ENCODE measurements around the gene FSIP1.
A peak's percentile ranks its signal among the peaks of the same experiment; 100 is the strongest.

The FSIP1 gene

DNA sequence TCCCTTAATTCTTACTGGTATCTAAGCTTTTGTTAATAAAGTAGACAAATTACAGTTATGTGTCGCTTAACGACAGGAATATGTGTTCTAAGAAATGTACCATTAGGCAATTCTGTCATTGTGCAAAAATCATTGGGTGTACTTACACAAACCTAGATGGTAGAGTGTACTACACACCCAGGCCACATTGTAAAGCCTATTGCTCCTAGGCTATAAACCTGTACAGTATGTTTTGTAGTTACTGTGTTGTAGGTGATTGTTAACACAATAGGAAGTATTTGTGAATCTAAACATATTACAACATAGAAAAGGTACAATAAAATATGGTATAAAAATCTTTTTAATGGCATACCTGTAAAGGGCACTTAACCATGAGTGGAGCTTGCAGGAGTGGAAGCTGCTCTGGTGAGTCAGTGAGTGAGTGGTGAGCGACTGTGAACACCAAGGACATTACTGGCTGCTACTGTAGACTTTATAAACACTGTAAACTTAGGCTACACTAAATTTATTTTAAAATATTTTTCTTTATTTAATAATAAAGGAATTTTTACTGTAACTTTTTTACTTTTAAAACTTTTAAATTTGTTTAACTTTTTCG is 47.4 kb downstream of the FSIP1 start:
- no peak overlapping the region for H3K4me3 ChIP-seq (ENCODE audit: low read depth, low read length)
- no peak for DNase-seq (ENCODE audit: low read depth)

GRCh38 chr15:39731266-39731665 is 51.4 kb downstream of the FSIP1 start:
- no peak overlapping the region for H3K4me3 ChIP-seq (ENCODE audit: low read depth, low read length)
- no peak for DNase-seq (ENCODE audit: low read depth)

GRCh38 chr15:39730552-39730951 is 52.1 kb downstream of the FSIP1 start:
- no peak overlapping the region for H3K4me3 ChIP-seq (ENCODE audit: low read depth, low read length)
- no peak for DNase-seq (ENCODE audit: low read depth)

- no peak overlapping the region for H3K4me3 ChIP-seq (ENCODE audit: low read depth, low read length)
- DNase-seq (ENCODE audit: low read depth), result no peak
Observed at GRCh38 chr15:39729500-39729899, 53.1 kb downstream of the FSIP1 start.

DNA sequence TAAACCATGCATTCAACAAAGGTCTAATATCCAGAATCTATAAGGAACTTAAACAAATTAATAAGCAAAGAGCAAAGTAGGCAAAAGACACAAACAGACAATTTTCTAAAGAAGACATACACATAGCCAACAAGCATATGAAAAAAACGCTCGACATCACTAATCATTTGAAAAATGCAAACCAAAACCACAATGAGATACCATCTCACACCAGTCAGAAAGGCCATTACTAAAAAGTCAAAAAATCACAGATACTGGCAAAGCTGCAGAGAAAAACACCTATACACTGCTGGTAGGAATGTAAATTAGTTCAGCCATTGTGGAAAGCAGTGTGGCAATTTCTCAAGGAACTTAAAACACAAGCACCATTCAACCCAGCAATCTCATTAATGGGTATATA is 53.8 kb downstream of the FSIP1 start:
- no peak overlapping the region for H3K4me3 ChIP-seq (ENCODE audit: low read depth, low read length)
- no peak for DNase-seq (ENCODE audit: low read depth)

DNA sequence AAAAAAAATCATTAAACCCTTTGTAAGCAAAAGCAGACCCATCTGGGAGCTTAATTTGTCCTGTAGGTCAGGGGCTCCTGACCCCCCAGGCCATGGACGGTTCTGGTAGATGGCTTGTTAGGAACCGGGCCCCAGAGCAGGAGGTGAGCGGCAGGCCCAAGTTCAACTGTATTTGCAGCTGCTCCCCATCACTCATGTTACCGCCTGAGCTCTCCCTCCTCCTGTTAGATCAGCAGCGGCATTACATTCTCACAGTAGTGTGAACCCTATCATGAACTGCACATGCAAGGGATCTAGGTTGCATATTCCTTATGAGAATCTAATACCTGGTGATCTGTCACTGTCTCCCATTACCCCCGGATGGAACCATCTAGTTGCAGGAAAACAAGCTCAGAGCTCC is 60.7 kb downstream of the FSIP1 start:
- H3K4me3 ChIP-seq (ENCODE audit: low read depth, low read length), result no peak overlapping the region
- no peak for DNase-seq (ENCODE audit: low read depth)

DNA sequence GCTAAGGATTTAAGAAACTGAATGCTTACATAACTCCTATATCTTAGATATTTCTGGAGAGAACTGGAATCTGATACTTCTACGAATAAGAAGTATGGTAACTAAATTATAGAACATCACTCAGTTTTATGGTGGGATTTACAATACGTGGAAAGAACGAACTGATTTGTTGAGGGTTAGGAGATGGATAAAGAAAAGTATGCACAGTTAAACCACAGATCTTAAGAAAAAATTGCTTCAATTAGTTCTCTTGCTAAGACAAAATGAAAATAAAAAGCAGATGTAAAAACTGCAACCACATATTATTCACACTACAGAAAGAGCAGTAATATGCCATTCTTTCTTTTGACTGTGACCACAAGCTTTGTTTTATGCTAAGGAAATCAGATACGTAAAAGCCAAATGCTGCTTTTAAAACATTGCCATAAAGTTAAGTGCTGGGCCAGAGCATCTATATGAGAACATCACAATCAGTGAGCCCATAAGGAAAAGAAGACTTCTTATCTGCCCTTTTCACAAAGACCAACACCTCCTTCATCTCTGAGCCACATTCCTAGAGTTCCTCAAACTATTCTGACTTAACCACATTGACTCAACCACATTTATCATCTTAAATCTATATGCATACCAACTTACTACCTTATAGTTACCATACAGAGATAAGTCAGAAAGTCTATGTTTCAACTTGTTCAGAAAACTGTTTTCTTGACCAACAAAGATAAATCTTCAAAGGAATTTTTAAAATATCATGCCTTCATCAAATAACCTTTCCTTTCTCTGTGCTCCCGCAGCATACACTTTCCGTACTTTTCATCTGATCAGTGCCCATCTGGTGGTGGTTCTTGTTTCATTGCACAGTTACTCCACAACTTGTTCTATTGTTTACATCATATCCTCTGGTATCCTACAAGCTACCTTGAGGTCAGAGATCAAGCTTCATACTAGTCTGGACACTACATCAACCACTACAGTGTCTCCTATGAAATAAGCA is 61.7 kb downstream of the FSIP1 start:
- no peak overlapping the region for H3K4me3 ChIP-seq (ENCODE audit: low read depth, low read length)
- peak; percentile 26 for DNase-seq (ENCODE audit: low read depth)

GRCh38 chr15:39720081-39720480 is 62.6 kb downstream of the FSIP1 start:
- DNase-seq (ENCODE audit: low read depth), result no peak
- H3K4me3 ChIP-seq (ENCODE audit: low read depth, low read length), result no peak overlapping the region

DNA sequence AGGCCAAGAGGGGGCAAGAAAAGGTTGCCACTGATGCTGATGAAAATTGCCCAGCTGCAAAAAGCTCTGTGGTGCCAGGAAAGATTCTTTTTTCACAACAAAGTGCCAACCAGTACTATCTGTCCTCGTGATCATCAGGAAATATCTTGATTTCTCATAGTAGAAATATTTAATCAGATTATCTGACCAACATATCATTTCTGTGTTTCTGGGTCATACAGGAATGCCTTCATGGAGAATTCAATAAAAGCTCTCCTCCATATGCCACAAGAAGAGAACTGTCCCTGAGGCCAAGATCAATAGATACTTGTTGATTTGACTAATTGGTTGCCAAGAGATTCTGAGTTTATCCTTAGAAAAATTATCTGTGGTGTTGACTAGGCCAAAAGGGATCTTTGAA is 63.5 kb downstream of the FSIP1 start:
- no peak overlapping the region for H3K4me3 ChIP-seq (ENCODE audit: low read depth, low read length)
- no peak for DNase-seq (ENCODE audit: low read depth)

- no peak overlapping the region for H3K4me3 ChIP-seq (ENCODE audit: low read depth, low read length)
- DNase-seq (ENCODE audit: low read depth), result no peak
Observed at GRCh38 chr15:39717134-39717533, 65.5 kb downstream of the FSIP1 start.

DNA sequence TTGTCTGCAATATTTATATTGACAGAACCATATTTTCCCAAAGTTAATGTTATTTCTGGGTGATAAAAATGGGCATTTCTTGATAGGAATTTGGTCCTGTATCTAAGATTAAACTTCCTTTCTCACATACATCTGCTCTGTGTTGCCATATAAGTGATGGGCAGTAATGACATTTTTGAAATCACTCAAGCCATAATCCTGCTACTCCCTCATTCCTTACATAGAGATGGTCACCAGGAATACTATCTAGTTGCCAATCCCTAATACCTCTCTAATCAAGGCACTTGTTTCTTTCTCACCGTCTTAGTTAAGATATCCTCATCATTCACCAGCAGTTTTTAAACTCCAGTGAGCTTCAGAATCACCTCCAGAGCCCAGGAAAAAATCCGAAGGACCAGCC is 68.4 kb downstream of the FSIP1 start:
- no peak for DNase-seq (ENCODE audit: low read depth)
- no peak overlapping the region for H3K4me3 ChIP-seq (ENCODE audit: low read depth, low read length)

DNA sequence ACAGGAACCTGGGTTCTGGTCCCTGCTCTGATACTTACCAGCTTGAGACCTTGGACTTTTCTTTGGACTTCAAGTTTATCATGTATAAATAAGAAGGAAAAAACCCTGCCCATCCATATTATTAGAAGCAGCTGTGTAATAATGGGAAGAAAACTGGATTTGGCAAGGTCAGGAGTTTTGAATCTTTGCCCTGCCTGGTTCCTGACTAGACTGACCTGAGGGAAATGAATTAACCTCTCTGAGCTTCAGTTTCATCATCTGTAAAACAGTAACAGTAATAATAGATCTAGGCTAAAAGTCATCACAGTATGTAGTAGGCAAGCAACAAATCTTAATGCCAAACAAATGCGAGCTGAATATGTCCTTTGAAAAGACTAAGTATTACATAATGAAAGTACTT is 68.8 kb downstream of the FSIP1 start:
- no peak overlapping the region for H3K4me3 ChIP-seq (ENCODE audit: low read depth, low read length)
- DNase-seq (ENCODE audit: low read depth), result no peak

- no peak for DNase-seq (ENCODE audit: low read depth)
- H3K4me3 ChIP-seq (ENCODE audit: low read depth, low read length), result no peak overlapping the region
Observed at GRCh38 chr15:39710681-39711080, 72.0 kb downstream of the FSIP1 start.

GRCh38 chr15:39709941-39710340 is 72.7 kb downstream of the FSIP1 start:
- no peak for DNase-seq (ENCODE audit: low read depth)
- no peak overlapping the region for H3K4me3 ChIP-seq (ENCODE audit: low read depth, low read length)

GRCh38 chr15:39706206-39706605 is 76.4 kb downstream of the FSIP1 start:
- H3K4me3 ChIP-seq (ENCODE audit: low read depth, low read length), result no peak overlapping the region
- no peak for DNase-seq (ENCODE audit: low read depth)

GRCh38 chr15:39704689-39705088 is 78.0 kb downstream of the FSIP1 start:
- no peak overlapping the region for H3K4me3 ChIP-seq (ENCODE audit: low read depth, low read length)
- peak; percentile 62 for DNase-seq (ENCODE audit: low read depth)

- no peak overlapping the region for H3K4me3 ChIP-seq (ENCODE audit: low read depth, low read length)
- no peak for DNase-seq (ENCODE audit: low read depth)
Observed at GRCh38 chr15:39704235-39704634, 78.4 kb downstream of the FSIP1 start.

DNA sequence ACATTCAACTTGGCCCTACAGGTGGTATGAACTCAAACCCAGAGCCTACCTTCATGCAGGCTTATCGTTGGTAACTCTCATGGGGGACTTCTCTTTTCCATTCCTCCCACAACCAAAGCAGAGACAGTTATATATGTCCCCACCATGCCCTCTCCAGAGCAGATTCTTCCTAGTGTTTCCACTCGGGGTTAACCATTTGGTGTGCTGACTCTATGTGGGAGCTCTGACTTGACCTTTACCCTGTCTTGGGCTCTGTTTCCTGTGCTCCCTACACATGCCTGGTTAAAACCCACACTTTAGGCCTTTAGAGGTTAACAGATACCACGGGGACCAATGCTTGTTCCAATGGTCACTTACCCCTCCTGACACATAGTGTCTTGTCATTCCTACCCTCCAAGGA is 80.7 kb downstream of the FSIP1 start:
- DNase-seq (ENCODE audit: low read depth), result no peak

GRCh38 chr15:39700375-39700700 is 82.3 kb downstream of the FSIP1 start:
- no peak for DNase-seq (ENCODE audit: low read depth)
- H3K4me3 ChIP-seq (ENCODE audit: low read depth, low read length), result no peak overlapping the region

More for the DNA sequence above, 80.7 kb downstream of the FSIP1 start:
- no peak overlapping the region for H3K4me3 ChIP-seq (ENCODE audit: low read depth, low read length)

GRCh38 chr15:39699516-39700374 is 82.9 kb downstream of the FSIP1 start:
- no peak for DNase-seq (ENCODE audit: low read depth)
- no peak overlapping the region for H3K4me3 ChIP-seq (ENCODE audit: low read depth, low read length)
